Choroid plexus epithelial cell (primary cell): ENCODE results near the gene PBX1.
A peak's percentile ranks its signal among the peaks of the same experiment; 100 is the strongest.

ENCODE experiments used
- DNase-seq: peaks from one replicate; pipeline ENCODE4 v3.0.0-alpha.2; 2010; ENCODE audit warnings: low read depth
- H3K4me3 ChIP-seq: 2 replicates; pipeline ENCODE4 v1.5.1; 2011; ENCODE audit warnings: low read depth, mild to moderate bottlenecking, control low read depth, low read length, moderate library complexity
- TF ChIP-seq, protein P1 (sequence below): conservative IDR thresholded peaks from 2 replicates; pipeline ENCODE4 v1.5.1; 2011; ENCODE audit warnings: low read depth, mild to moderate bottlenecking, control low read depth, inconsistent platforms, low read length, moderate library complexity

The PBX1 gene

DNA sequence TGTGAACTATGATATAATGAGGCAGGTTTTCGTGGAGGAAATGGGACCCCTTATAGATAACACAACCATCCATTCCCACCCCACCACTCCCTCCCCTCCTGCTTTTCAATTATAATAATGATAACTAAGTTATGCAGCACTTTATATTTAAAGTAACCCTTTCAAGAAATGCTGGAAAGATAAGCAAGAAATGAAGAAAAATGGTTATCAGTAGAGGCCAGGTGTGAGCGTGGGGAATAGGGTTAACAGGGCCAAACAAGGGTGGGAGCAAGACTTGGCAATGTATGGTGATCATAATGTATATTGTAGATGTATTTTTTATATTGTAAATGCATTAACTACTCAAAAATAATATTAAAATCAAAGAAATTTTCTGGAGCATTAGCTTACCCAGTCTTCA is 133.4 kb downstream of the PBX1 start:
- DNase-seq: no peak

DNA sequence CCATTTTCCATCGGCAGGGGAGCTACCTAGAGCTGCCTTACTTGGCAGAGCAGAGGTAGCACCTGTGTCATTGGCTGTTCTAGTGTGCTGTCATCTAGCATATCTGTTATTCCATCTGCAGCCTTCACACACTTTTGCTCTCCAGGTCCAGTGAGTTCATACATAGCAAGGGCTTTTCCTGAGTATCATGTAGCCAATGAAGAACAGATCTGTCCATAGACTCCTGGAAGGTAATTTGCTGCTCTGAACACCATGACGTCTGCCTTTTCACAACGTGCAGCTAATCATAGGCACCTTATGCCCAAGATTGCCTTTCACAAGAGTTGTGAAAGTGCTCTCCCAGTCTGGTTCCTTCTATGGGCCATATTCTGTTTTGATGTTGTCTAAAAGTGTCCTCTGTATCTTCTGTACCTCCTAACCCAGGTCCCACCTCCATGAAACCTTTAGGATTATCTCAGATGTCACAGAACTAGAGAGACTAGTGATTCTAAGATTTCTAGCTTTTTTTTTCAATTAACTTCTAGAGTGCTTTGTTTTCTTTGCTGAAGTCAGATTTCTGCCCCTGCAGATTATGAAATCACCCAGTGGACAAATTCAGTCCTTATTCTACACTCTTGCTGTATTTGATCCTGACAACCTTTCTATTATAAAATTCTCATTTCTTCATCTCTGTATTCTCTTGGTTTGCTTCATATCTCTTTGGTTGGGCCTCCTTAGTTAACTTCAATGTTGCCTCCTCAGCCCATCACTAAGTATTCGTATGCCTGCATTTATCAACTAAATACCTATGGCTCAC is 134.8 kb downstream of the PBX1 start:
- no peak overlapping the region for H3K4me3 ChIP-seq
- no peak for DNase-seq
- TF ChIP-seq, protein P1, sequence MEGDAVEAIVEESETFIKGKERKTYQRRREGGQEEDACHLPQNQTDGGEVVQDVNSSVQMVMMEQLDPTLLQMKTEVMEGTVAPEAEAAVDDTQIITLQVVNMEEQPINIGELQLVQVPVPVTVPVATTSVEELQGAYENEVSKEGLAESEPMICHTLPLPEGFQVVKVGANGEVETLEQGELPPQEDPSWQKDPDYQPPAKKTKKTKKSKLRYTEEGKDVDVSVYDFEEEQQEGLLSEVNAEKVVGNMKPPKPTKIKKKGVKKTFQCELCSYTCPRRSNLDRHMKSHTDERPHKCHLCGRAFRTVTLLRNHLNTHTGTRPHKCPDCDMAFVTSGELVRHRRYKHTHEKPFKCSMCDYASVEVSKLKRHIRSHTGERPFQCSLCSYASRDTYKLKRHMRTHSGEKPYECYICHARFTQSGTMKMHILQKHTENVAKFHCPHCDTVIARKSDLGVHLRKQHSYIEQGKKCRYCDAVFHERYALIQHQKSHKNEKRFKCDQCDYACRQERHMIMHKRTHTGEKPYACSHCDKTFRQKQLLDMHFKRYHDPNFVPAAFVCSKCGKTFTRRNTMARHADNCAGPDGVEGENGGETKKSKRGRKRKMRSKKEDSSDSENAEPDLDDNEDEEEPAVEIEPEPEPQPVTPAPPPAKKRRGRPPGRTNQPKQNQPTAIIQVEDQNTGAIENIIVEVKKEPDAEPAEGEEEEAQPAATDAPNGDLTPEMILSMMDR: no peak

More for the DNA sequence above, 133.4 kb downstream of the PBX1 start:
- TF ChIP-seq, protein P1: no peak
- no peak overlapping the region for H3K4me3 ChIP-seq

- no peak overlapping the region for H3K4me3 ChIP-seq
- no peak for DNase-seq
- TF ChIP-seq, protein P1: no peak
Observed at GRCh38 chr1:164694505-164694904, 135.5 kb downstream of the PBX1 start.

GRCh38 chr1:164695956-164696665 is 137.1 kb downstream of the PBX1 start:
- TF ChIP-seq, protein P1: no peak
- no peak for DNase-seq
- no peak overlapping the region for H3K4me3 ChIP-seq

- DNase-seq: peak; percentile 31
- TF ChIP-seq, protein P1: no peak
- H3K4me3 ChIP-seq: no peak overlapping the region
Observed at GRCh38 chr1:164699815-164700491, 141.0 kb downstream of the PBX1 start.

DNA sequence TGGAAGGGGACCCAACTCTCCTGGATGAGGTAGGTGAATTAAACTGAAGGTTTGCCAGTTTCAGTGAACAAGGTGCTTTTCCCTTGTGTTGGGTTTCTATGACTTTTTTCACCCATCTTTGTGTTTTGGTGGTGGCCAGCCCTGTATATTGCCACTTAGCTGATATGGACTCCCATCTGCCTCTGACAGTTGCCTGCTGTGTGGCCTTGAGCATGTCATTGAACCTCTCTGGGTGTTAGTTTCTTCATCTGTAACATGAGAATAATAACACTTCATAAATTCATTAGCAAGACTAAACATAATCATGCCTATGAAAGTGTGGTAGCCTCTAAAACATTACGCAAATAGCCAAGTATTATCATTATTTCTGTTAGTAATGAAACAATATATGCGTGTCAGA is 141.7 kb downstream of the PBX1 start:
- TF ChIP-seq, protein P1: no peak
- H3K4me3 ChIP-seq: no peak overlapping the region
- no peak for DNase-seq
